Liver (tissue), 9 donors: ENCODE data around the gene WWC2. TPM values are rescaled to one million over a fixed set of nuclear protein-coding genes. Genes with fewer than 3 reads are reported as not detected.
A peak's percentile ranks its signal among the peaks of the same experiment; 100 is the strongest.

ENCODE experiments used
- DNase-seq: peaks from one replicate; pipeline ENCODE4 v3.0.0-alpha.2; 2017; ENCODE audit warnings: low spot score
- H3K27ac ChIP-seq, 2 donors: one replicate each; pipeline ENCODE4 v1.7.0; 2013; ENCODE audit warnings: inconsistent platforms in 2 of 2, low read length in 2 of 2, control low read depth in 1 of 2, low read depth in 1 of 2, mild to moderate bottlenecking in 1 of 2
- H3K27me3 ChIP-seq, 4 donors: one replicate each; pipeline versions ENCODE4 v1.6.1 to v1.7.0; 2013; ENCODE audit warnings: low read length in 3 of 4, inconsistent platforms in 1 of 4, mild to moderate bottlenecking in 1 of 4, moderate library complexity in 1 of 4; ENCODE audit not compliant: control insufficient read depth in 4 of 4, insufficient read depth in 4 of 4
- H3K36me3 ChIP-seq, 4 donors: one replicate each; pipeline versions ENCODE4 v1.6.1 to v1.7.0; 2013; ENCODE audit warnings: low read length in 3 of 4, mild to moderate bottlenecking in 3 of 4, low read depth in 1 of 4, moderate library complexity in 1 of 4; ENCODE audit not compliant: control insufficient read depth in 4 of 4, insufficient read depth in 3 of 4
- H3K4me1 ChIP-seq, 4 donors: one replicate each; pipeline versions ENCODE4 v1.6.1 to v1.7.0; 2013; ENCODE audit warnings: low read length in 3 of 4, mild to moderate bottlenecking in 3 of 4, moderate library complexity in 1 of 4; ENCODE audit not compliant: control insufficient read depth in 4 of 4, insufficient read depth in 4 of 4
- H3K4me3 ChIP-seq, 3 donors: one replicate each; pipeline versions ENCODE4 v1.6.1 to v1.7.0; 2013; ENCODE audit warnings: low read length in 3 of 3, control low read depth in 1 of 3, low read depth in 1 of 3, mild to moderate bottlenecking in 1 of 3
- H3K9ac ChIP-seq, 2 donors: one replicate each; pipeline ENCODE4 v1.7.0; 2013; ENCODE audit warnings: low read length in 2 of 2, mild to moderate bottlenecking in 2 of 2, moderate library complexity in 2 of 2, control low read depth in 1 of 2, low read depth in 1 of 2
- H3K9me3 ChIP-seq, 4 donors: one replicate each; pipeline versions ENCODE4 v1.6.1 to v1.7.0; 2013; ENCODE audit warnings: low read length in 3 of 4; ENCODE audit not compliant: control insufficient read depth in 4 of 4
- EGR1 ChIP-seq, 2 donors: IDR thresholded peaks; 2 replicates each; pipeline ENCODE4 v1.6.1; 2016 to 2018; ENCODE audit warnings: antibody characterized with exemption in 2 of 2, low read depth in 2 of 2
- FOXA2 ChIP-seq: IDR thresholded peaks from 2 replicates; pipeline ENCODE4 v1.6.1; 2016; ENCODE audit warnings: antibody characterized with exemption
- GABPA ChIP-seq, 2 donors: IDR thresholded peaks in 1 of 2; conservative IDR thresholded peaks in 1 of 2; 2 replicates each; pipeline ENCODE4 v1.6.1; 2016; ENCODE audit warnings: antibody characterized with exemption in 2 of 2, mild to moderate bottlenecking in 1 of 2, moderate library complexity in 1 of 2
- HNF4A ChIP-seq, 2 donors: conservative IDR thresholded peaks; 2 replicates each; pipeline ENCODE4 v1.6.1; 2016; ENCODE audit warnings: antibody characterized with exemption in 2 of 2, mild to moderate bottlenecking in 2 of 2
- JUND ChIP-seq, 2 donors: IDR thresholded peaks; 2 replicates each; pipeline ENCODE4 v1.6.1; 2016; ENCODE audit warnings: antibody characterized with exemption in 2 of 2
- NR2F2 ChIP-seq: IDR thresholded peaks from 2 replicates; pipeline ENCODE4 v1.6.1; 2016; ENCODE audit warnings: antibody characterized with exemption
- RAD21 ChIP-seq, 2 donors: IDR thresholded peaks; 2 replicates each; pipeline ENCODE4 v1.6.1; 2016; ENCODE audit warnings: antibody characterized with exemption in 2 of 2, mild to moderate bottlenecking in 2 of 2
- RXRA ChIP-seq, 2 donors: IDR thresholded peaks; 2 replicates each; pipeline ENCODE4 v1.6.1; 2017 to 2018; ENCODE audit warnings: antibody characterized with exemption in 2 of 2, mild to moderate bottlenecking in 1 of 2
- SP1 ChIP-seq: IDR thresholded peaks from 2 replicates; pipeline ENCODE4 v1.6.1; 2018; ENCODE audit warnings: antibody characterized with exemption, mild to moderate bottlenecking
- YY1 ChIP-seq: IDR thresholded peaks from 2 replicates; pipeline ENCODE4 v1.6.1; 2016; ENCODE audit warnings: antibody characterized with exemption, mild to moderate bottlenecking
- WGBS: extraction: QIAGEN DNeasy Blood & Tissue Kit; methylation state at CpG from one replicate; pipeline ENCODE4 v1.1.7; 2013; 5-methylcytosine and 5-hydroxymethylcytosine counted together
- polyA plus RNA-seq, 2 donors: library from polyadenylated mRNA; stranded (reverse) in 1 of 2; unstranded in 1 of 2; fragments of 200-250 nt in 1 of 2; fragments of >200 nt in 1 of 2; fragmentation: Nextera tagmentation in 1 of 2; extraction: Ambion mirVana in 1 of 2; gene quantifications; one replicate each; pipeline versions ENCODE4 v1.2.1 to v1.2.3, GENCODE V29; 2013 to 2015
- total RNA-seq, 2 donors: library from RNA; depleted of rRNA; stranded (reverse); fragments of >200 nt; gene quantifications; one replicate each; pipeline ENCODE4 v1.2.3, GENCODE V29; 2014
- TF ChIP-seq, protein P1 (sequence below): IDR thresholded peaks from 2 replicates; pipeline ENCODE4 v1.6.1; 2016; ENCODE audit warnings: antibody characterized with exemption
- TF ChIP-seq, protein P2 (sequence below): IDR thresholded peaks from 2 replicates; pipeline ENCODE4 v1.6.1; 2016; ENCODE audit warnings: antibody characterized with exemption
- TF ChIP-seq, protein P3 (sequence below): fragments of 150-350 bp; IDR thresholded peaks from 2 replicates; pipeline ENCODE4 v1.5.1; 2017; ENCODE audit warnings: improper control_type of control experiment, low read depth, low read length; ENCODE audit not compliant: missing input control
- donor health status: healthy.
- donor health status: healthy.
- donor health status: healthy.
- donor health status: healthy.
- donor health status: healthy.

Gene WWC2
- total and polyA plus RNA-seq, 4 donors = 8.6 to 60.1 (median 13.3) TPM

GRCh38 chr4:183183906-183184535, 85.0 kb downstream of the WWC2 start (continued):
- TF ChIP-seq HNF4A (conservative IDR thresholded peaks at IDR 0.05) (no peak), RAD21 (IDR thresholded peaks at IDR 0.05) (no peak)
- TF ChIP-seq, protein P1, sequence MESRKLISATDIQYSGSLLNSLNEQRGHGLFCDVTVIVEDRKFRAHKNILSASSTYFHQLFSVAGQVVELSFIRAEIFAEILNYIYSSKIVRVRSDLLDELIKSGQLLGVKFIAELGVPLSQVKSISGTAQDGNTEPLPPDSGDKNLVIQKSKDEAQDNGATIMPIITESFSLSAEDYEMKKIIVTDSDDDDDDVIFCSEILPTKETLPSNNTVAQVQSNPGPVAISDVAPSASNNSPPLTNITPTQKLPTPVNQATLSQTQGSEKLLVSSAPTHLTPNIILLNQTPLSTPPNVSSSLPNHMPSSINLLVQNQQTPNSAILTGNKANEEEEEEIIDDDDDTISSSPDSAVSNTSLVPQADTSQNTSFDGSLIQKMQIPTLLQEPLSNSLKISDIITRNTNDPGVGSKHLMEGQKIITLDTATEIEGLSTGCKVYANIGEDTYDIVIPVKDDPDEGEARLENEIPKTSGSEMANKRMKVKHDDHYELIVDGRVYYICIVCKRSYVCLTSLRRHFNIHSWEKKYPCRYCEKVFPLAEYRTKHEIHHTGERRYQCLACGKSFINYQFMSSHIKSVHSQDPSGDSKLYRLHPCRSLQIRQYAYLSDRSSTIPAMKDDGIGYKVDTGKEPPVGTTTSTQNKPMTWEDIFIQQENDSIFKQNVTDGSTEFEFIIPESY = no peak

GRCh38 chr4:183185018-183185417, 86.0 kb downstream of the WWC2 start:
- DNase-seq = no peak
- Histone ChIP-seq H3K4me1 (peaks cover 0 to 3% (median 2%) of the 10 kb centered on the region in 4 donors), H3K9ac (no peak overlapping the region), H3K27me3 (no peaks in the 10 kb centered on the region), H3K4me3 (no peak overlapping the region), H3K36me3 (no peaks in the 10 kb centered on the region), H3K9me3 (no peaks in the 10 kb centered on the region), H3K27ac (no peak overlapping the region)
- WGBS = 79% methylated on average over 5 of the region's 5 CpGs
- TF ChIP-seq, protein P2, sequence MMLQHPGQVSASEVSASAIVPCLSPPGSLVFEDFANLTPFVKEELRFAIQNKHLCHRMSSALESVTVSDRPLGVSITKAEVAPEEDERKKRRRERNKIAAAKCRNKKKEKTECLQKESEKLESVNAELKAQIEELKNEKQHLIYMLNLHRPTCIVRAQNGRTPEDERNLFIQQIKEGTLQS = no peak
- TF ChIP-seq JUND (IDR thresholded peaks at IDR 0.05) = no peak

DNA sequence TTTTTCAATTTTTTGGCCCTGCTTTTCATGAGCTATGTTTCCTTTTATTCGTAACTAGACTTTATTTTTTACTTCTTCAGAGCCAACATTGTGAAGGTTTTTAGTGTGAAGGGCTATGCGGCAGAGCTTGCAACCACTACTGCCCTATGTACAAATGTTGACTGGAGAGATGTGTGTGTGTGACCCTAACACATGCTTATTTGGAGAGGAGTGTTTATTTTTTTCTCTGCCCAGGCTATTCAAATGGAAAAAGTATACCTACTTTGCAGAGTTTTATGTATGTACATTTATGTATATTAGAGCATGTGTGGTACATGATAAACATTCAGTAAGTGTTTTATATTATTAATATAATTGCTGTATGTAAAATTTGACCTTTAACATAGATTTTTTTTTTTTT, 86.5 kb downstream of the WWC2 start:
- Histone ChIP-seq H3K4me1 (peaks cover under 1 to 3% (median 2%) of the 10 kb centered on the region in 4 donors), H3K4me3 (no peak overlapping the region), H3K9ac (no peak overlapping the region), H3K27ac (no peak overlapping the region), H3K9me3 (no peaks in the 10 kb centered on the region), H3K27me3 (no peaks in the 10 kb centered on the region), H3K36me3 (no peaks in the 10 kb centered on the region)
- 74% methylated on average over 2 of the region's 2 CpGs for WGBS
- TF ChIP-seq RXRA (IDR thresholded peaks at IDR 0.05) (peak in 1 of 2 donors; percentile 34), EGR1 (IDR thresholded peaks at IDR 0.05; ENCODE audit: low read depth in 2 of 2) (no peak), YY1 (no peak)
- TF ChIP-seq, protein P3, sequence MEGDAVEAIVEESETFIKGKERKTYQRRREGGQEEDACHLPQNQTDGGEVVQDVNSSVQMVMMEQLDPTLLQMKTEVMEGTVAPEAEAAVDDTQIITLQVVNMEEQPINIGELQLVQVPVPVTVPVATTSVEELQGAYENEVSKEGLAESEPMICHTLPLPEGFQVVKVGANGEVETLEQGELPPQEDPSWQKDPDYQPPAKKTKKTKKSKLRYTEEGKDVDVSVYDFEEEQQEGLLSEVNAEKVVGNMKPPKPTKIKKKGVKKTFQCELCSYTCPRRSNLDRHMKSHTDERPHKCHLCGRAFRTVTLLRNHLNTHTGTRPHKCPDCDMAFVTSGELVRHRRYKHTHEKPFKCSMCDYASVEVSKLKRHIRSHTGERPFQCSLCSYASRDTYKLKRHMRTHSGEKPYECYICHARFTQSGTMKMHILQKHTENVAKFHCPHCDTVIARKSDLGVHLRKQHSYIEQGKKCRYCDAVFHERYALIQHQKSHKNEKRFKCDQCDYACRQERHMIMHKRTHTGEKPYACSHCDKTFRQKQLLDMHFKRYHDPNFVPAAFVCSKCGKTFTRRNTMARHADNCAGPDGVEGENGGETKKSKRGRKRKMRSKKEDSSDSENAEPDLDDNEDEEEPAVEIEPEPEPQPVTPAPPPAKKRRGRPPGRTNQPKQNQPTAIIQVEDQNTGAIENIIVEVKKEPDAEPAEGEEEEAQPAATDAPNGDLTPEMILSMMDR = no peak
- DNase-seq = no peak

- DNase-seq = no peak
- Histone ChIP-seq H3K4me3 (no peak overlapping the region), H3K4me1 (peaks cover 1 to 16% (median 12%) of the 10 kb centered on the region in 4 donors), H3K36me3 (no peaks in the 10 kb centered on the region), H3K9ac (no peak overlapping the region), H3K27ac (no peak overlapping the region), H3K27me3 (no peaks in the 10 kb centered on the region), H3K9me3 (no peaks in the 10 kb centered on the region)
- TF ChIP-seq JUND (IDR thresholded peaks at IDR 0.05) (no peak), FOXA2 (no peak), RXRA (IDR thresholded peaks at IDR 0.05) (no peak), GABPA (IDR thresholded peaks at IDR 0.05 in 1 of 2, conservative IDR thresholded peaks at IDR 0.05 in 1 of 2) (no peak), SP1 (no peak), NR2F2 (no peak), HNF4A (conservative IDR thresholded peaks at IDR 0.05) (no peak), EGR1 (IDR thresholded peaks at IDR 0.05; ENCODE audit: low read depth in 2 of 2) (no peak), RAD21 (IDR thresholded peaks at IDR 0.05) (no peak)
- TF ChIP-seq, protein P2 = no peak
- TF ChIP-seq, protein P3 = no peak
- 90% methylated on average over 4 of the region's 4 CpGs for WGBS
Observed at GRCh38 chr4:183186813-183187212, 87.8 kb downstream of the WWC2 start.
